Panc1 (cell line): ENCODE results near the gene COL4A2. TPM values are rescaled to one million over a fixed set of nuclear protein-coding genes. Genes with fewer than 3 reads are reported as not detected.

Source experiments
- ATAC-seq: fragments of 200-7000 bp; cut with Tn5 transposase; 2 replicates; pipeline ENCODE4 v1.9.1; 2020; ENCODE audit warnings: mild to moderate bottlenecking, moderate library complexity
- BruUV-seq: library from RNA; stranded (reverse); fragments of 400-500 nt; replicated peaks from 2 replicates; lab custom pipeline; 2021; lab: Mats Ljungman, UMichigan
- CTCF ChIA-PET: fragments of 300-600 bp; sonication (Branson Sonifier 250); formaldehyde crosslinking; loops from one replicate; lab custom pipeline; 2022; ENCODE audit warnings: antibody characterized with exemption; lab: Charles Lee
- POLR2A ChIA-PET: fragments of 300-600 bp; sonication (Branson Sonifier 250); formaldehyde crosslinking; loops from one replicate; lab custom pipeline; 2022; ENCODE audit warnings: antibody characterized with exemption; lab: Charles Lee
- DNase-seq: peaks from one replicate; pipeline ENCODE4 v3.0.0-alpha.2; 2010; ENCODE audit warnings: low read depth, low spot score
- H3K27ac ChIP-seq: 2 replicates; pipeline ENCODE4 v1.5.1; 2011; ENCODE audit warnings: mild to moderate bottlenecking, low read length, inconsistent platforms
- H3K27me3 ChIP-seq: fragments of 200-500 bp; sonication (Bioruptor generic); 2 replicates; pipeline ENCODE4 v1.6.0; 2014; ENCODE audit warnings: low read length, inconsistent platforms; ENCODE audit not compliant: control insufficient read depth, insufficient read depth
- H3K36me3 ChIP-seq: fragments of 200-500 bp; sonication (Bioruptor generic); 2 replicates; pipeline ENCODE4 v1.5.1; 2014; ENCODE audit warnings: inconsistent platforms, mild to moderate bottlenecking, low read length, moderate library complexity; ENCODE audit not compliant: control insufficient read depth, insufficient read depth
- H3K4me1 ChIP-seq: 2 replicates; pipeline ENCODE4 v1.5.1; 2011; ENCODE audit warnings: inconsistent platforms, mild to moderate bottlenecking, low read length, moderate library complexity; ENCODE audit not compliant: control insufficient read depth, insufficient read depth
- H3K4me3 ChIP-seq, 2 experiments: 2 replicates each; pipeline ENCODE4 v1.5.1; 2011 to 2012; ENCODE audit warnings: low read depth in 2 of 2, low read length in 2 of 2, mild to moderate bottlenecking in 2 of 2, inconsistent platforms in 1 of 2, moderate library complexity in 1 of 2
- H3K9me3 ChIP-seq: fragments of 200-500 bp; sonication (Bioruptor generic); 2 replicates; pipeline ENCODE4 v1.5.1; 2014; ENCODE audit warnings: low read depth, mild to moderate bottlenecking, inconsistent platforms, low read length, moderate library complexity; ENCODE audit not compliant: control insufficient read depth, insufficient read depth
- POLR2AphosphoS5 ChIP-seq: IDR thresholded peaks from 2 replicates; pipeline ENCODE4 v1.6.1; 2012; ENCODE audit warnings: mild to moderate bottlenecking, low read depth, low read length, moderate library complexity
- SIN3A ChIP-seq: IDR thresholded peaks from 2 replicates; pipeline ENCODE4 v1.6.1; 2012; ENCODE audit warnings: low read depth, mild to moderate bottlenecking, low read length, moderate library complexity, borderline replicate concordance; ENCODE audit not compliant: insufficient read depth
- TCF7L2 ChIP-seq: IDR thresholded peaks from 2 replicates; pipeline ENCODE4 v1.6.1; 2011; ENCODE audit warnings: mild to moderate bottlenecking, low read depth, low read length, inconsistent platforms
- in situ Hi-C: cut with HindIII; loops from 2 replicates; pipeline ENCODE4 v1.10.0; 2016; ENCODE audit warnings: low sequenced_read_pairs, low pct_unique_long_range_greater_than_20kb
- intact Hi-C: fragments of 100-400 bp; cut with micrococcal nuclease; formaldehyde crosslinking; loops from one replicate; pipeline ENCODE4 v1.10.0; 2022; ENCODE audit not compliant: unreplicated experiment
- total RNA-seq: library from RNA; stranded (reverse); gene quantifications from one replicate; pipeline ENCODE4 v1.2.1, GENCODE V29; 2021; ENCODE audit not compliant: unreplicated experiment
- TF ChIP-seq, protein P1 (sequence below): fragments of 450-650 bp; IDR thresholded peaks from 2 replicates; pipeline ENCODE4 v1.5.1; 2017; ENCODE audit warnings: mild to moderate bottlenecking
- TF ChIP-seq, protein P2 (sequence below), 2 experiments: IDR thresholded peaks; 2 replicates each; pipeline ENCODE4 v1.6.1; 2011 to 2012; ENCODE audit warnings: low read depth in 2 of 2, control low read depth in 1 of 2, low read length in 1 of 2, mild to moderate bottlenecking in 1 of 2, moderate library complexity in 1 of 2; ENCODE audit not compliant: insufficient read depth in 1 of 2

The COL4A2 gene
- total RNA-seq, 1 experiment from 2014 or later, result 3.0 TPM

DNA sequence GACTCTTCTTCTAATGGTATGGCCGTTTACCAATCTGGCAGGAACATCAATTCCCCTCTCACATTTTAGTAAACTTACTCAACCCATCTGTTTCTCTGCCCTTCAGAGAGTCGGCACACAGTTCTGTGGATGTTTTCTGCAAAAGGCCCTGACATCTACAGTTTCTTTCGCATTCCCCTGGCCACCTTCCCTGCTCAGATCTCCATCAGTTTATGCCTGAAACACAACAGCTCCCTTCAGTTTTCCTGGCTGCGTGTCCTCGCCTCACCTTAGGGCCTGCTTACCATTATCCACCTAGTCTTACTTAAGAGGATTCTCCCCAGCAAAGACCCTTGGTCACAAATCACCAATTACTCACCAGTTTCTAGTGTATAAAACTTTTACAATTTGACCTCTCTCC is 25.3 kb upstream of the COL4A2 start:
- H3K4me3 ChIP-seq, result no peak overlapping the region
- TF ChIP-seq SIN3A, result no peak
- no peak for TF ChIP-seq POLR2AphosphoS5
- TF ChIP-seq, protein P1, sequence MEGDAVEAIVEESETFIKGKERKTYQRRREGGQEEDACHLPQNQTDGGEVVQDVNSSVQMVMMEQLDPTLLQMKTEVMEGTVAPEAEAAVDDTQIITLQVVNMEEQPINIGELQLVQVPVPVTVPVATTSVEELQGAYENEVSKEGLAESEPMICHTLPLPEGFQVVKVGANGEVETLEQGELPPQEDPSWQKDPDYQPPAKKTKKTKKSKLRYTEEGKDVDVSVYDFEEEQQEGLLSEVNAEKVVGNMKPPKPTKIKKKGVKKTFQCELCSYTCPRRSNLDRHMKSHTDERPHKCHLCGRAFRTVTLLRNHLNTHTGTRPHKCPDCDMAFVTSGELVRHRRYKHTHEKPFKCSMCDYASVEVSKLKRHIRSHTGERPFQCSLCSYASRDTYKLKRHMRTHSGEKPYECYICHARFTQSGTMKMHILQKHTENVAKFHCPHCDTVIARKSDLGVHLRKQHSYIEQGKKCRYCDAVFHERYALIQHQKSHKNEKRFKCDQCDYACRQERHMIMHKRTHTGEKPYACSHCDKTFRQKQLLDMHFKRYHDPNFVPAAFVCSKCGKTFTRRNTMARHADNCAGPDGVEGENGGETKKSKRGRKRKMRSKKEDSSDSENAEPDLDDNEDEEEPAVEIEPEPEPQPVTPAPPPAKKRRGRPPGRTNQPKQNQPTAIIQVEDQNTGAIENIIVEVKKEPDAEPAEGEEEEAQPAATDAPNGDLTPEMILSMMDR, result no peak
- TF ChIP-seq, protein P2, sequence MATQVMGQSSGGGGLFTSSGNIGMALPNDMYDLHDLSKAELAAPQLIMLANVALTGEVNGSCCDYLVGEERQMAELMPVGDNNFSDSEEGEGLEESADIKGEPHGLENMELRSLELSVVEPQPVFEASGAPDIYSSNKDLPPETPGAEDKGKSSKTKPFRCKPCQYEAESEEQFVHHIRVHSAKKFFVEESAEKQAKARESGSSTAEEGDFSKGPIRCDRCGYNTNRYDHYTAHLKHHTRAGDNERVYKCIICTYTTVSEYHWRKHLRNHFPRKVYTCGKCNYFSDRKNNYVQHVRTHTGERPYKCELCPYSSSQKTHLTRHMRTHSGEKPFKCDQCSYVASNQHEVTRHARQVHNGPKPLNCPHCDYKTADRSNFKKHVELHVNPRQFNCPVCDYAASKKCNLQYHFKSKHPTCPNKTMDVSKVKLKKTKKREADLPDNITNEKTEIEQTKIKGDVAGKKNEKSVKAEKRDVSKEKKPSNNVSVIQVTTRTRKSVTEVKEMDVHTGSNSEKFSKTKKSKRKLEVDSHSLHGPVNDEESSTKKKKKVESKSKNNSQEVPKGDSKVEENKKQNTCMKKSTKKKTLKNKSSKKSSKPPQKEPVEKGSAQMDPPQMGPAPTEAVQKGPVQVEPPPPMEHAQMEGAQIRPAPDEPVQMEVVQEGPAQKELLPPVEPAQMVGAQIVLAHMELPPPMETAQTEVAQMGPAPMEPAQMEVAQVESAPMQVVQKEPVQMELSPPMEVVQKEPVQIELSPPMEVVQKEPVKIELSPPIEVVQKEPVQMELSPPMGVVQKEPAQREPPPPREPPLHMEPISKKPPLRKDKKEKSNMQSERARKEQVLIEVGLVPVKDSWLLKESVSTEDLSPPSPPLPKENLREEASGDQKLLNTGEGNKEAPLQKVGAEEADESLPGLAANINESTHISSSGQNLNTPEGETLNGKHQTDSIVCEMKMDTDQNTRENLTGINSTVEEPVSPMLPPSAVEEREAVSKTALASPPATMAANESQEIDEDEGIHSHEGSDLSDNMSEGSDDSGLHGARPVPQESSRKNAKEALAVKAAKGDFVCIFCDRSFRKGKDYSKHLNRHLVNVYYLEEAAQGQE (IDR thresholded peaks at IDR 0.05; ENCODE audit: insufficient read depth in 1 of 2, low read depth in 2 of 2, low read length in 1 of 2), result no peak
- TF ChIP-seq TCF7L2, result no peak
- H3K27me3 ChIP-seq, result peaks cover 2% of the 10 kb centered on the region; the same call in 1 of the 2 replicates
- CTCF ChIA-PET, result interaction anchor here (0.7 kb wide), 1 partner anchor 32 kb away, joined by 3 read pairs; no protein-coding TSS in a partner anchor
- POLR2A ChIA-PET, result no interaction called here
- intact Hi-C loops, result no loop called here
- H3K36me3 ChIP-seq, result no peaks in the 10 kb centered on the region
- no peaks in the 10 kb centered on the region for H3K4me1 ChIP-seq
- no TSS peak for BruUV-seq
- no peaks in the 10 kb centered on the region for H3K9me3 ChIP-seq
- DNase-seq (no peak), ATAC-seq (no peak)
- no peak overlapping the region for H3K27ac ChIP-seq
- in situ Hi-C loops, result no loop called here

DNA sequence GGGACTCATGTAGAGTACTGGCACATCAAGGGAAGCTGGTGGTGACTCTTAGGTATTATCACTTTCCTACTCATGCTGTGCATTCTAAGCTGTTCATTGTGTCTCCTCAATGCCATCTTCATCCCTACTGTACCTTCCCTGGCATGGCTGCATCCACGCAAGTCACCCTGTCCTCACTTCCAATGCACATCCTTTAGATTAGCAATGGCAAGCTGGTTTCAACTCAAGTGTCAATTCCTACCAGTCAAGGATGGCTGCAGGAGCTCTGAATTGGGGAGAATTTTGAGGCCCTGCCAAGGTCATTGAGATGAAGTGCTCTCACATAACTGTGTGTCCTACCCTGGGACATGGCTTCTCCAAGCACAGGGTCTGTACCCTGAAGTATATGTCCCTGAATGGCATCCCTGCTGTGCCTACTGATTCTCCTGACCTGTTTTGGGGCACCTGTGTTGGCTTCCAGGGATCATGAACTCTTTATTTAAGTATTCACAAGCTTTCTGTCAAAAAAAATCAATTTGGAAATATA is 24.7 kb upstream of the COL4A2 start:
- DNase-seq (no peak), ATAC-seq (no peak)
- POLR2A ChIA-PET, result no interaction called here
- in situ Hi-C loops, result no loop called here
- Histone ChIP-seq H3K4me3 (no peak overlapping the region), H3K4me1 (no peaks in the 10 kb centered on the region), H3K36me3 (no peaks in the 10 kb centered on the region), H3K9me3 (no peaks in the 10 kb centered on the region), H3K27me3 (peaks cover 2% of the 10 kb centered on the region; the same call in 1 of the 2 replicates), H3K27ac (no peak overlapping the region)
- CTCF ChIA-PET, result no interaction called here
- no TSS peak for BruUV-seq
- intact Hi-C loops, result no loop called here
- no peak for TF ChIP-seq SIN3A
- no peak for TF ChIP-seq POLR2AphosphoS5
- TF ChIP-seq TCF7L2, result no peak
- TF ChIP-seq, protein P1, result no peak
- TF ChIP-seq, protein P2 (IDR thresholded peaks at IDR 0.05; ENCODE audit: insufficient read depth in 1 of 2, low read depth in 2 of 2, low read length in 1 of 2), result no peak
